ENCODE measurements around the gene ANKRD11. TPM values are rescaled to one million over a fixed set of nuclear protein-coding genes. Genes with fewer than 3 reads are reported as not detected.
"Not testable (repeated sequence)": the region's sequence is repeated elsewhere in the genome, so short reads cannot be mapped to it uniquely, and the experiment has no call there.

The ANKRD11 gene
- total and polyA plus RNA-seq, 2 donors (not counting 3 experiments of a cell fraction or from before 2014, with no cell fraction given): 55.8 to 191 TPM

- Histone ChIP-seq H3K4me3 (replicated peaks in 1 of 3; ENCODE audit: insufficient read depth in 1 of 3, low read depth in 1 of 3, low read length in 3 of 3) (no peak overlapping the region), H3K9me1 (replicated peaks; ENCODE audit: control insufficient read depth, extremely low read depth, insufficient read depth, low read length) (no peaks in the 10 kb centered on the region), H3K27me3 (ENCODE audit: control insufficient read depth in 2 of 2, insufficient read depth in 2 of 2, low read length in 2 of 2) (no peaks in the 10 kb centered on the region), H3K9ac (replicated peaks; ENCODE audit: extremely low read depth, insufficient read depth, low read length) (no peak overlapping the region), H3K4me2 (ENCODE audit: insufficient read depth, low read length) (no peak overlapping the region), H3K4me1 (ENCODE audit: control insufficient read depth, extremely low read depth, insufficient read depth, low read length) (no peaks in the 10 kb centered on the region), H3K79me2 (ENCODE audit: control insufficient read depth, insufficient read depth, low read length) (peaks cover 5% of the 10 kb centered on the region), H4K20me1 (replicated peaks; ENCODE audit: control insufficient read depth, extremely low read depth, insufficient read depth, low read length) (no peaks in the 10 kb centered on the region), H2AFZ (ENCODE audit: low read depth, low read length) (no peak overlapping the region), H3K9me3 (replicated peaks; ENCODE audit: control insufficient read depth, insufficient read depth, low read length) (no peaks in the 10 kb centered on the region), H3K27ac (ENCODE audit: insufficient read depth, low read depth, low read length) (no peak overlapping the region), H3K36me3 (ENCODE audit: control insufficient read depth in 2 of 2, extremely low read depth in 1 of 2, insufficient read depth in 2 of 2, low read length in 2 of 2) (peaks cover 10 to 34% of the 10 kb centered on the region in 2 experiments)
- BruUV-seq (replicated peaks): no TSS peak
- intact Hi-C loops (cut with micrococcal nuclease) (no loop called here), dilution Hi-C loops (cut with MboI; ENCODE audit: extremely low pct_ligation_motif_present, low sequenced_read_pairs) (no loop called here)
- no peak for DNase-seq (ENCODE audit: low read depth, low spot score)
- TF ChIP-seq CTCF (IDR thresholded peaks at IDR 0.05; ENCODE audit: extremely low read depth in 1 of 2, insufficient read depth in 1 of 2, low read depth in 1 of 2, low read length in 2 of 2) (no peak), MAX (IDR thresholded peaks at IDR 0.05; ENCODE audit: insufficient read depth, insufficient read length) (no peak), FOS (IDR thresholded peaks at IDR 0.05; ENCODE audit: borderline replicate concordance, insufficient read depth, low read length) (no peak), POLR2AphosphoS5 (IDR thresholded peaks at IDR 0.05; ENCODE audit: insufficient read depth, low read depth, low read length) (no peak), GATA2 (IDR thresholded peaks at IDR 0.05; ENCODE audit: insufficient read depth, insufficient read length, low read depth, low read length) (no peak), EZH2 (IDR thresholded peaks at IDR 0.05; ENCODE audit: borderline replicate concordance, low read depth, low read length, severe bottlenecking) (no peak), JUN (IDR thresholded peaks at IDR 0.05; ENCODE audit: borderline replicate concordance, insufficient read depth, insufficient read length, low read depth) (no peak), POLR2A (IDR thresholded peaks at IDR 0.05; ENCODE audit: low read depth, low read length) (no peak), MYC (IDR thresholded peaks at IDR 0.05; ENCODE audit: low read depth, low read length) (no peak)
- ChIA-PET CTCF (interaction anchor here (1.0 kb wide), 1 partner anchor 28 kb away, joined by 3 read pairs; no protein-coding TSS in a partner anchor), POLR2A (no interaction called here)
- no peak for FAIRE-seq
Measured at GRCh38 chr16:89268585-89268984, 221.8 kb downstream of the ANKRD11 start.

- CTCF ChIA-PET: interaction anchor here (0.6 to 0.9 kb wide), 3 partner anchors 10 to 63 kb away, joined by 3 read pairs; no protein-coding TSS in a partner anchor
- H3K4me1 ChIP-seq (ENCODE audit: control insufficient read depth, extremely low read depth, insufficient read depth, low read length); POLR2A ChIA-PET; dilution Hi-C loops (cut with MboI; ENCODE audit: extremely low pct_ligation_motif_present, low sequenced_read_pairs); H3K9ac ChIP-seq (replicated peaks; ENCODE audit: extremely low read depth, insufficient read depth, low read length); H3K27me3 ChIP-seq (ENCODE audit: control insufficient read depth in 2 of 2, insufficient read depth in 2 of 2, low read length in 2 of 2); H3K4me2 ChIP-seq (ENCODE audit: insufficient read depth, low read length); H3K4me3 ChIP-seq (replicated peaks in 1 of 3; ENCODE audit: insufficient read depth in 1 of 3, low read depth in 1 of 3, low read length in 3 of 3); DNase-seq (ENCODE audit: low read depth, low spot score); FAIRE-seq; H3K9me3 ChIP-seq (replicated peaks; ENCODE audit: control insufficient read depth, insufficient read depth, low read length); intact Hi-C loops (cut with micrococcal nuclease); H3K27ac ChIP-seq (ENCODE audit: insufficient read depth, low read depth, low read length); H2AFZ ChIP-seq (ENCODE audit: low read depth, low read length); H3K9me1 ChIP-seq (replicated peaks; ENCODE audit: control insufficient read depth, extremely low read depth, insufficient read depth, low read length); H4K20me1 ChIP-seq (replicated peaks; ENCODE audit: control insufficient read depth, extremely low read depth, insufficient read depth, low read length); H3K79me2 ChIP-seq (ENCODE audit: control insufficient read depth, insufficient read depth, low read length): not testable (repeated sequence)
- TSS peak; percentile 86 for BruUV-seq (replicated peaks)
- H3K36me3 ChIP-seq (ENCODE audit: control insufficient read depth in 2 of 2, extremely low read depth in 1 of 2, insufficient read depth in 2 of 2, low read length in 2 of 2): peaks cover 10 to 34% of the 10 kb centered on the region in 2 experiments
Measured at GRCh38 chr16:89267746-89268145, 222.6 kb downstream of the ANKRD11 start.
